Uterus (tissue), 4 donors: ENCODE data around the gene SLC26A5. TPM values are rescaled to one million over a fixed set of nuclear protein-coding genes. Genes with fewer than 3 reads are reported as not detected.

Experiments used
- DNase-seq, 2 donors: peaks; one replicate each; pipeline ENCODE4 v3.0.0-alpha.2; 2019 to 2020
- H3K27ac ChIP-seq, 2 donors: fragments of 200-600 bp; sonication (generic); 1 replicate in 1 of 2; 2 replicates in 1 of 2; pipeline ENCODE4 v1.5.1; 2016 to 2018
- H3K27me3 ChIP-seq, 2 donors: fragments of 200-600 bp; sonication (generic); one replicate each; pipeline ENCODE4 v1.5.1; 2018 to 2019; ENCODE audit warnings: control low read depth in 1 of 2
- H3K36me3 ChIP-seq, 2 donors: fragments of 200-600 bp; sonication (generic); one replicate each; pipeline ENCODE4 v1.5.1; 2019; ENCODE audit warnings: control low read depth in 1 of 2
- H3K4me1 ChIP-seq, 2 donors: fragments of 200-600 bp; sonication (generic); one replicate each; pipeline ENCODE4 v1.5.1; 2018 to 2019; ENCODE audit warnings: control low read depth in 1 of 2
- H3K4me3 ChIP-seq, 2 donors: fragments of 200-600 bp; sonication (generic); 1 replicate in 1 of 2; 2 replicates in 1 of 2; pipeline ENCODE4 v1.5.1; 2018 to 2019; ENCODE audit warnings: mild to moderate bottlenecking in 1 of 2
- H3K9me3 ChIP-seq, 2 donors: fragments of 200-600 bp; sonication (generic); one replicate each; pipeline ENCODE4 v1.5.1; 2019; ENCODE audit warnings: control low read depth in 1 of 2
- CTCF ChIP-seq, 4 experiments: fragments of 200-600 bp in 2 of 4; fragments of 450-650 bp in 2 of 4; sonication (generic) in 2 of 4; IDR thresholded peaks; one replicate each; pipeline ENCODE4 v1.5.1; 2016 to 2019; ENCODE audit warnings: antibody characterized with exemption in 4 of 4, mild to moderate bottlenecking in 2 of 4, moderate library complexity in 1 of 4
- POLR2A ChIP-seq, 2 donors: fragments of 450-650 bp; IDR thresholded peaks; one replicate each; pipeline ENCODE4 v1.6.1; 2016; ENCODE audit warnings: antibody characterized with exemption in 2 of 2, mild to moderate bottlenecking in 1 of 2, moderate library complexity in 1 of 2
- intact Hi-C: fragments of 100-400 bp; cut with DNase I; formaldehyde crosslinking; loops from one replicate; pipeline ENCODE4 v1.15.1; 2023; ENCODE audit warnings: low total_unique reads
- total RNA-seq, 4 donors: library from RNA; depleted of rRNA in 3 of 4; stranded (reverse); fragments of >200 nt in 3 of 4; gene quantifications; one replicate each; pipeline versions ENCODE4 v1.1.0 to v1.2.4, GENCODE V29; 2014 to 2023
- donor health status: DM: yes; HTN: yes; CAD: no.

The SLC26A5 gene
- total RNA-seq, 4 donors from 2014 or later, result 0.28 to 0.37 TPM; not detected in 2

GRCh38 chr7:103391150-103391549 is 54.9 kb downstream of the SLC26A5 start:
- no peak for DNase-seq
- intact Hi-C loops, result no loop called here
- Histone ChIP-seq H3K36me3 (no peaks in the 10 kb centered on the region), H3K27ac (no peak overlapping the region), H3K4me3 (no peak overlapping the region), H3K4me1 (no peaks in the 10 kb centered on the region), H3K27me3 (no peaks in the 10 kb centered on the region), H3K9me3 (no peaks in the 10 kb centered on the region)
- no peak for TF ChIP-seq CTCF (IDR thresholded peaks at IDR 0.05)
- no peak for TF ChIP-seq POLR2A (IDR thresholded peaks at IDR 0.05)

- intact Hi-C loops, result no loop called here
- Histone ChIP-seq H3K27ac (no peak overlapping the region), H3K4me1 (no peaks in the 10 kb centered on the region), H3K4me3 (no peak overlapping the region), H3K27me3 (no peaks in the 10 kb centered on the region), H3K9me3 (no peaks in the 10 kb centered on the region), H3K36me3 (no peaks in the 10 kb centered on the region)
- TF ChIP-seq POLR2A (IDR thresholded peaks at IDR 0.05) (no peak), CTCF (IDR thresholded peaks at IDR 0.05) (no peak)
- no peak for DNase-seq
Observed at GRCh38 chr7:103389263-103389662, 56.7 kb downstream of the SLC26A5 start.

- Histone ChIP-seq H3K36me3 (no peaks in the 10 kb centered on the region), H3K27me3 (no peaks in the 10 kb centered on the region), H3K9me3 (no peaks in the 10 kb centered on the region), H3K4me1 (no peaks in the 10 kb centered on the region), H3K27ac (no peak overlapping the region), H3K4me3 (no peak overlapping the region)
- DNase-seq, result no peak
- intact Hi-C loops, result no loop called here
- no peak for TF ChIP-seq CTCF (IDR thresholded peaks at IDR 0.05)
Observed at GRCh38 chr7:103388469-103389140, 57.4 kb downstream of the SLC26A5 start.

- no peak for TF ChIP-seq CTCF (IDR thresholded peaks at IDR 0.05)
- no peak overlapping the region for H3K4me3 ChIP-seq
- no peaks in the 10 kb centered on the region for H3K4me1 ChIP-seq
- intact Hi-C loops, result no loop called here
- DNase-seq, result no peak
- H3K9me3 ChIP-seq, result no peaks in the 10 kb centered on the region
- no peaks in the 10 kb centered on the region for H3K36me3 ChIP-seq
- no peaks in the 10 kb centered on the region for H3K27me3 ChIP-seq
- H3K27ac ChIP-seq, result no peak overlapping the region
Observed at GRCh38 chr7:103387242-103387641, 58.8 kb downstream of the SLC26A5 start.

GRCh38 chr7:103382032-103382402 is 64.0 kb downstream of the SLC26A5 start:
- H3K27me3 ChIP-seq, result no peaks in the 10 kb centered on the region
- intact Hi-C loops, result no loop called here
- no peak for TF ChIP-seq POLR2A (IDR thresholded peaks at IDR 0.05)
- no peak for TF ChIP-seq CTCF (IDR thresholded peaks at IDR 0.05)

More at GRCh38 chr7:103382032-103382402, 64.0 kb downstream of the SLC26A5 start:
- Histone ChIP-seq H3K36me3 (no peaks in the 10 kb centered on the region), H3K4me3 (no peak overlapping the region), H3K27ac (no peak overlapping the region), H3K9me3 (no peaks in the 10 kb centered on the region), H3K4me1 (no peaks in the 10 kb centered on the region)
- DNase-seq, result no peak
